Parathyroid adenoma (tissue), 2 donors: ENCODE data around the gene MYO3B.

Source experiments
- H2AFZ ChIP-seq: fragments of 300-600 bp; sonication (generic); one replicate; pipeline ENCODE4 v1.7.0; 2017; ENCODE audit warnings: antibody characterized with exemption, mild to moderate bottlenecking
- H3K27ac ChIP-seq: fragments of 300-600 bp; sonication (generic); one replicate; pipeline ENCODE4 v1.7.0; 2017
- H3K27me3 ChIP-seq: fragments of 300-600 bp; sonication (generic); one replicate; pipeline ENCODE4 v1.7.0; 2017; ENCODE audit warnings: low read length; ENCODE audit not compliant: control insufficient read depth, insufficient read depth
- H3K36me3 ChIP-seq: fragments of 300-600 bp; sonication (generic); one replicate; pipeline ENCODE4 v1.7.0; 2017; ENCODE audit warnings: low read length; ENCODE audit not compliant: control insufficient read depth, insufficient read depth
- H3K4me1 ChIP-seq: fragments of 300-600 bp; sonication (generic); one replicate; pipeline ENCODE4 v1.7.0; 2017; ENCODE audit warnings: control low read depth
- H3K4me2 ChIP-seq: fragments of 300-600 bp; sonication (generic); one replicate; pipeline ENCODE4 v1.7.0; 2017; ENCODE audit warnings: low read length
- H3K4me3 ChIP-seq: fragments of 300-600 bp; sonication (generic); one replicate; pipeline ENCODE4 v1.7.0; 2017; ENCODE audit warnings: low read depth, low read length
- H3K79me2 ChIP-seq: fragments of 300-600 bp; sonication (generic); one replicate; pipeline ENCODE4 v1.7.0; 2017; ENCODE audit warnings: control low read depth
- H3K9ac ChIP-seq: fragments of 300-600 bp; sonication (generic); one replicate; pipeline ENCODE4 v1.7.0; 2017; ENCODE audit warnings: mild to moderate bottlenecking
- H3K9me3 ChIP-seq: fragments of 300-600 bp; sonication (generic); one replicate; pipeline ENCODE4 v1.7.0; 2017; ENCODE audit warnings: low read length; ENCODE audit not compliant: control insufficient read depth
- TF ChIP-seq, protein P1 (sequence below): fragments of 300-600 bp; sonication (generic); IDR thresholded peaks from one replicate; pipeline ENCODE4 v1.7.0; 2017; ENCODE audit warnings: antibody characterized with exemption, mild to moderate bottlenecking
- donor health status: primary hyperparathyroidism.

The MYO3B gene

DNA sequence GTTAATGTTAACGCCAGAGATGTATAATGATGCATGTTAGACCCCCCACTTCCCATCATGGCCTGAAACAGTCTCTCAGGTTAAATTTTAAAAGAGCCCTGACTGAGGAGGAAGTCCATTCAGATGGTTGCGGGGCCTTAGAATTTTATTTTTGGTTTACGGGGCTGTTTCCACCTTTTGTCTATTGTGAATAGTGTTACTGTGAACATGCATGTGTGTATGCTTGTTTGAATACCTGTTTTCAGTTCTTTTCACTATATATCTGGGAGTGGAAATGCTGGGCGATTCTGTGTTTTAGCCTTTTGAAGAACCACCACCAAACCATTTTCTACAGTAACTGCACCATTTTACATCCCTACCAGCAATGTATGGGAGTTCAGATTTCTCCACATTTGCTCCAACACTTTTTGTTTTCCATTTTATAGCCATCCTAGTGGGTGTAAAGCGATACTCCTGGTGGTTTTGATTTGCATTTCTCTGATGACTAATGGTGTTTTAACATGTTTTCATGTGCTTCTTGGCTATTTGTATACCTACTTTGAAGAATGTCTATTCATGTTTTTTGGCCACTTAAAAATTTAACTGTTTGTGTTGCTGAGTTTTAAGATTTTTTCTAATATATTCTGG is 133.0 kb downstream of the MYO3B start:
- H2AFZ ChIP-seq, result no peak overlapping the region
- no peaks in the 10 kb centered on the region for H3K4me1 ChIP-seq
- no peak overlapping the region for H3K4me3 ChIP-seq
- TF ChIP-seq, protein P1, sequence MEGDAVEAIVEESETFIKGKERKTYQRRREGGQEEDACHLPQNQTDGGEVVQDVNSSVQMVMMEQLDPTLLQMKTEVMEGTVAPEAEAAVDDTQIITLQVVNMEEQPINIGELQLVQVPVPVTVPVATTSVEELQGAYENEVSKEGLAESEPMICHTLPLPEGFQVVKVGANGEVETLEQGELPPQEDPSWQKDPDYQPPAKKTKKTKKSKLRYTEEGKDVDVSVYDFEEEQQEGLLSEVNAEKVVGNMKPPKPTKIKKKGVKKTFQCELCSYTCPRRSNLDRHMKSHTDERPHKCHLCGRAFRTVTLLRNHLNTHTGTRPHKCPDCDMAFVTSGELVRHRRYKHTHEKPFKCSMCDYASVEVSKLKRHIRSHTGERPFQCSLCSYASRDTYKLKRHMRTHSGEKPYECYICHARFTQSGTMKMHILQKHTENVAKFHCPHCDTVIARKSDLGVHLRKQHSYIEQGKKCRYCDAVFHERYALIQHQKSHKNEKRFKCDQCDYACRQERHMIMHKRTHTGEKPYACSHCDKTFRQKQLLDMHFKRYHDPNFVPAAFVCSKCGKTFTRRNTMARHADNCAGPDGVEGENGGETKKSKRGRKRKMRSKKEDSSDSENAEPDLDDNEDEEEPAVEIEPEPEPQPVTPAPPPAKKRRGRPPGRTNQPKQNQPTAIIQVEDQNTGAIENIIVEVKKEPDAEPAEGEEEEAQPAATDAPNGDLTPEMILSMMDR, result no peak
- H3K4me2 ChIP-seq, result no peak overlapping the region
- H3K9ac ChIP-seq, result no peak overlapping the region
- H3K79me2 ChIP-seq, result no peaks in the 10 kb centered on the region
- H3K27me3 ChIP-seq, result no peaks in the 10 kb centered on the region
- no peaks in the 10 kb centered on the region for H3K9me3 ChIP-seq
- no peak overlapping the region for H3K27ac ChIP-seq
- H3K36me3 ChIP-seq, result no peaks in the 10 kb centered on the region

DNA sequence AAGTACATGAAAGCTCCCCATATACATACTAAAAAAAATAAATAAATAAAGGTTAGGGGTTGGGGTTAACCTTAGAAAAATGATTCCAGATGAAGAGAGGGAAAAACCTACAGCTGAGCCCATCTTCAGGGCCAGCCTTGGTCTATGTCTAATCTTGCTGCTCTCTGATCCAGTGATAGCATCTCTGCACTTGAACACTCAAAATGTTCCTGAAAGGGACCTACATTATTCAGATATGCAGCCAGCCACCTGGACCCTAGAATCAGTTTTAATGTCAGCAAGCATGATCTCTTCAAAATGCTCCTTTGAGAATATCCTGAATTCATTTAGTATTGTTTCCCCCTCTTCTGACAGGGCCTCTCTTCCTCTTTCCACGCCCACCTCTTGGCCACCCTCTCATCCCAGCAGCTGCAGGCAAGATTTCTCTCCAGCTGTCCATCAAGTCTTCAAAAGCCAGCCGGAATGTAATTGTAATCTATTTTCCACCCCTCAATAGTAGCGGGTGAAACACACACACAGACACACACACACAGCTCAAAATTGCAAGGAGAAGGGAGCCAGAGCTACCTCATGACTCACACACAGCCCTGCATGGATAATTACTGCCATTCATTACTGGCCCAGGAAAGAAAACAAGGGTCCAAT is 135.5 kb downstream of the MYO3B start:
- H3K4me2 ChIP-seq, result no peak overlapping the region
- TF ChIP-seq, protein P1, result no peak
- no peak overlapping the region for H3K27ac ChIP-seq
- no peak overlapping the region for H3K4me3 ChIP-seq
- H3K4me1 ChIP-seq, result no peaks in the 10 kb centered on the region
- H3K9ac ChIP-seq, result no peak overlapping the region
- no peaks in the 10 kb centered on the region for H3K27me3 ChIP-seq
- H3K79me2 ChIP-seq, result no peaks in the 10 kb centered on the region
- H2AFZ ChIP-seq, result no peak overlapping the region
- no peaks in the 10 kb centered on the region for H3K36me3 ChIP-seq
- no peaks in the 10 kb centered on the region for H3K9me3 ChIP-seq

DNA sequence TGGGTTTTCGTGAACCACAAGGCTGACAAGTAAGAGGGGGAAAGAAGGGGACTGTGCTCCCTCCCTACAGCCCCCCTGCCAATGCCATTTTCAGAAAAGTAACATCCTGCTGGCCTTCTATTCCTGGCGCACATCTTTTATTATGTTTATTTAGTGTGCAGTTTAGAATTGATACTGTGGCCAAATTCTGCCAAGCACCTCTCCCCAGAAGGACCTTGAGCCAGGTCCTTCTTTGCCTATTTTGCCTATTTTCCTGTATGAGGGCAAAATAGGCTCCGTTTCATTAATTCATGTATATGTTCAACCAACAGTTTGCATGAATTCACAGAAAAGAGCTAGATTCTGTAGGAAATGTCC is 136.0 kb downstream of the MYO3B start:
- Histone ChIP-seq H3K4me2 (no peak overlapping the region), H3K4me1 (no peaks in the 10 kb centered on the region), H3K79me2 (no peaks in the 10 kb centered on the region), H3K36me3 (no peaks in the 10 kb centered on the region), H3K9me3 (no peaks in the 10 kb centered on the region), H3K27ac (no peak overlapping the region), H3K9ac (no peak overlapping the region), H3K4me3 (no peak overlapping the region), H2AFZ (no peak overlapping the region), H3K27me3 (no peaks in the 10 kb centered on the region)
- TF ChIP-seq, protein P1, result no peak

DNA sequence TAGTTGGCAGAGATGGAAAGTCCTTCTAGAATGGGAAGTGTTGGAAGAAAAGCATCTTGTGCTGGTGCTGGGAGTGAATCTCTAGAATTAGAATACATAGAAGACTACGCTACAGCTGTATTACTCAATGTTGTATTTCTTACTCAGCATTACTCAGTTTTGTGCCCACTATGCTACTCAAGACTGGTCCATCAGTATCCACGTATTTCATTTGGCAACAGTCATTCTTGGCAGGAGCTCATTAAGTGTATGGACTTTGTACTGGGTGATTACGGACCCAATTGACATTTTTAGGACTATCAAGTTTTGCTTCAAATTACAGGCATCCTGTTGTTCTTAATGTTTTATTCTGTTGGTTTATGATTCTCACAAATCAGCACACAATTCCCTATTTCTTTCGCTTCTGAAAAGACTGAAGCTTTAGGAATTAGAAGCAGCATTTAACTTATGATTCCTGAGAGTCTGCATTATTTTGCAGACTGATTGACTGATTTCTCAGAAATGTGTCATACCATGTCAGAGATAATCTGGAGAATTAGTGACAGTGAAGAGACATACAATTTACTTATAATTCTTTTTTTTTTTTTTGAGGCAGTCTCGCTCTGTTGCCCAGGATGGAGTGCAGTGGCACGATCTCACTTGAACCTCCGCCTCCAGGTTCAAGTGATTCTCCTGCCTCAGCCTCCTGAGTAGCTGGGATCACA is 136.9 kb downstream of the MYO3B start:
- no peaks in the 10 kb centered on the region for H3K27me3 ChIP-seq
- H3K27ac ChIP-seq, result no peak overlapping the region
- H3K4me2 ChIP-seq, result no peak overlapping the region
- no peak overlapping the region for H2AFZ ChIP-seq
- TF ChIP-seq, protein P1, result no peak
- no peaks in the 10 kb centered on the region for H3K36me3 ChIP-seq
- no peaks in the 10 kb centered on the region for H3K4me1 ChIP-seq
- H3K4me3 ChIP-seq, result no peak overlapping the region
- H3K79me2 ChIP-seq, result no peaks in the 10 kb centered on the region
- no peaks in the 10 kb centered on the region for H3K9me3 ChIP-seq
- H3K9ac ChIP-seq, result no peak overlapping the region
